SK-MEL-5 (cell line): ENCODE measurements around the gene C2orf68. TPM values are rescaled to one million over a fixed set of nuclear protein-coding genes. Genes with fewer than 3 reads are reported as not detected.
"Not testable (repeated sequence)": the region's sequence is repeated elsewhere in the genome, so short reads cannot be mapped to it uniquely, and the experiment has no call there.

Experiments
- DNase-seq: peaks from one replicate; pipeline ENCODE4 v3.0.0-alpha.2; 2016; ENCODE audit warnings: low read depth, low spot score
- in situ Hi-C: cut with HindIII; loops from 2 replicates; pipeline ENCODE4 v1.10.0; 2016; ENCODE audit warnings: low sequenced_read_pairs, high pct_unique_total_duplicates, low pct_unique_long_range_greater_than_20kb
- small RNA-seq, 2 experiments: library from RNA; depleted of rRNA; stranded (forward); fragments of <200 nt; gene quantifications; one replicate each; pipeline ENCODE3, GENCODE V24; 2014
- total RNA-seq: library from RNA; depleted of rRNA; stranded (reverse); fragments of >200 nt; shearing (Covaris generic); gene quantifications from 2 replicates; pipeline ENCODE4 v1.2.3, GENCODE V29; 2014; rRNA removed

The C2orf68 gene
- total RNA-seq, 1 experiment from 2014 or later: 27.3 TPM

DNA sequence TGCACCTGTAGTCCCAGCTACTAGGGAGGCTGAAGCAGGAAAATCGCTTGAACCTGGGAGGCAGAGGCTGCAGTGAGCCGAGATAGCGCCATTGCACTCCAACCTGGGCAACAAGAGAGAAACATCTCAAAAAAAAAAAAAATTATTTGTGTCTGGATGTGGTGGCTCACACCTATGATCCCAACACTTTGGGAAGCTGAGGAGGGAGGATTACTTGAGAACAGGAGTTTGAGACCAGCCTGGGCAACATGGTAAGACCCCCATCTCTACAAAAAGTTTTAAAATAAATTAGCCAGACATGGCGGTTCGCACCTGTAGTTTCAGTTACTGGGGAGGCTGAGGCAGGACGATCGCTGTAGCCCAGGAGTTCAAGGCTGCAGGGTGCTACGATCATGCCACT, 36.1 kb downstream of the C2orf68 start:
- DNase-seq: no peak
- in situ Hi-C loops: no loop called here

DNA sequence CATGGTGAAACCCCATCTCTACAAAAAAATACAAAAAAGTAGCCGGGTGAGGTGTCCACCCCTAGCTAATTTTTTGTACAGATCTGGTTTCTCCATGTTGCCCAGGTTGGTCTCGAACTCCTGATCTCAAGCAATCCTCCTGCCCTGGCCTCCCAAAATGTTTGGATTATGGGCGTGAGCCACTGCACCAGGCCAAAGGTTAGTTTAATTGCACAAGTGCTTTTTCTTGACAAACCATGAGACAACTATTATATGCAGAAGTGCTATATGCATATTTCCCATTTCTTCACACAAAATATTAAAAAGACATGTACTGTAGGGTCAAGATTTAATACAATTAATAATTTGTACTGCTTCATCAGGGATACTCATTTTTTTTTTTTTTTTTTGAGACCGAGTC, 45.6 kb downstream of the C2orf68 start:
- in situ Hi-C loops: no loop called here

DNA sequence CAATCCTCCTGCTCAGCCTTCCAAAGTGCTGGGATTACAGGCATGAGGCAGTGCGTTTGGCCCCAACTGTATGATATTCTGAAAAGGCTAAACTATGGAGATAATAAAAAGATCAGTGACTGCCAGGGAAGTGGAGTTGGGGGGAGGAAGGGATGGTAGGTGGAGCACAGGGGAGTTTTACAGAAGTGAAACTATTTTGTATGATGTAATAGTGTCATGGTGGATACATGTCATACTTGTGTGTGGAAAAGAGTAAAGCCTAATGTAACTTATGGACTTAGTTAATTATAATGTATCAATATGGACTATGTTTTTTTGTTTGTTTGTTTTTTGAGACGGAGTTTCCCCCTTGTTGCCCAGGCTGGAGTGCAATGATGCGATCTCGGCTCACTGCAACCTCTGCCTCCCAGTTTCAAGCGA, 47.7 kb downstream of the C2orf68 start:
- in situ Hi-C loops: no loop called here
- no peak for DNase-seq

More for the DNA sequence above, 45.6 kb downstream of the C2orf68 start:
- no peak for DNase-seq

DNA sequence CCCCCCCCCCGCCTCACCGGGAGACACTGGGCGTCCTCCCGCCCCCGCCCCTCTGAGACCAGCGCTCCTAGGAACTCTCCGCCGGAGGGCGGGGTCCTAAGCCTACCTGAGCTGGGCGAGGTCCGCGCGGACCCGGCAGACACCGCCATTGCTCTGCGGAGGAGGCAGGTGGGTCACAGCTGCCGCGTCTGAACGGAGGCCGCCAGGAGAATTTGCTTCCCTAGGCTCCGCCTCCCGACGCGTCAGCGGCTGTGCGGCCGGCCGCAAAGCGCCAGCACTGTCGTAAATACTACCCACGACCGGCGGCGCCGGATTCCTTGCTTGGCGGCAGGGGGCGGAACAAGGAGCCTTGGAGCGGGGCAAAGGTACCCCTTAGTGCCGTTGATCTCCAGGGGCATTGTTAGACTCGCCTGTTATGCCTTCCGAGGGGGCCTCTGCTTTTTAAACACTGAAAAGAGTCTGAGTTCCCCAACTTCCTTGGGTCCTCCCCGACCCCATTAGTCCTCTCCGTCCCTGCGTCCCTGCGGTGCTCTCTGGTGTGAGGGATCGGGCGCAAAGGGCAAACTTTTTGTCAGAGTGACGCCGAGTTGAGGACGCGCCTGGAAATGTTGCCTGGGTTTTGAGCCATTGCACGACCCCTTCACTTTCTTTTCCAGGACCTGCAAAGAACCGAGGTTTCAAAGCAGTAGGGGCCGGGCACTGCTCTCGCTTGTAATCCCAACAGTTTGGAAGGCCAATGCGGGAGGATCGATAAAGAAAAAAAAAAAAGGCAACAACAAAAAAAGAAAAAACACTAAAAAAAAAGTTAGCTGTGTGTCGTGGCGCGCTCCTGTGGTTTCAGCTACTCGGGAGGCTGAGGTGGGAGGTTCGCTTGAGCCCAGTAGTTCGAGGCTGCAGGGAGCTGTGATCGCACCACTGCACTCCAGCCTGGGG, 50.3 kb downstream of the C2orf68 start, which contains the start of gene GGCX:
TSS of gene GGCX (minus strand) at position 214 of the 933 bp plus-strand sequence. CDS start at position 149, 65 bp downstream.
- in situ Hi-C loops: no loop called here
- DNase-seq: peak; percentile 95

DNA sequence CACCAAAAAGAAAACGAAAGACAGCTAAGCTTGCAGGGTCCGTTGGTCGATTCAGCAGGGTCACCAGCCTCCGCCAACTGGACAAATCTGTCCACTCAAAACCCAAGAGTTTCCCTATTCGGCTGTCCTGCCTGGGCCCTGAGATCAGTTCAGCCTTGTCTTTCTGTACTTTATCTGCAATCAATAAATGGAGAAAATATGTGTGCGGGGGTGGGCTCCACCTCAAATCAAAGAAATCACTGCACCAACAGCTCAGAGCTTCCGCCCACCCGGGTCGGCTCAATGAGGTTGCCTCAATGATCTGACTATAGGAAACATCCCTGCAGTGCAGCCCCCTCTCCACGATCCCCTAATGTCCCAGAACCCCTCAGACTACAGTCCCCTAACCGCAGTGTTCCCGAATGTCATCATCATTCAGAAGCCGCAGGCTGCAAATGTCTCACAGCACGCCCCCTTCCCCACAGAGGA, 51.0 kb downstream of the C2orf68 start:
- in situ Hi-C loops: no loop called here
- no peak for DNase-seq

DNA sequence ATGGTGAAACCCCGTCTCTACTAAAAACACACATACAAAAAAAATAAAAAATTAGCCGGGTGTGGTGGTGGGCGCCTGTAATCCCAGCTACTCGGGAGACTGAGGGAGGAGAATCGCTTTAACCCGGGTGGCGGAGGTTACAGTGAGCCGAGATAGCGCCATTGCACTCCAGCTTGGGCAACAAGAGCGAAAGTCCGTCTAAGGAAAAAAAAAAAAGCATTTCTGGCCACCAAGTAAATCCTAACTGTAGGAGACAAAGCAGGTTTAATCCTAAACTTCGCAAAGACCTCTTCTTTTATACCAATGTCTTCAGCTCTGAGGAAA, 51.5 kb downstream of the C2orf68 start:
- DNase-seq, in situ Hi-C loops: not testable (repeated sequence)

DNA sequence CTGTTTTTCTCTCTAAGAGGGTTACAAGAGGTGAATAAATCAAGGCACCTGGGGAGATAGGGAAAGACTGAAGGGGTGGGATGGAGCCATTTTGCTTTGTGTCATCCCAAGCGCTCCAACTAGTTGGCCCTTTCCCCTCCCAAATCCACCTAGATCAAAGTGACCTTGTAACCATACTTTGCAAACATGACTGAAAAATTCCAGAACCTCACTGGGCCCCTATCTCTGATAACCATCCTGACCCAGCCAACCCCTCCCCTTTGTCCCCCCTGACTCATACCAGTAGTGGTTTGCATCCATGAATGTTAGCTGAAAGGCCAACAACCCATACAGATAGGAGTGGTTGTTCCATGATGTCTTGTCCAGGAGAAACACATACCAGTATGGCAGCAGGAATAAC, 53.7 kb downstream of the C2orf68 start:
- in situ Hi-C loops: no loop called here
- no peak for DNase-seq

DNA sequence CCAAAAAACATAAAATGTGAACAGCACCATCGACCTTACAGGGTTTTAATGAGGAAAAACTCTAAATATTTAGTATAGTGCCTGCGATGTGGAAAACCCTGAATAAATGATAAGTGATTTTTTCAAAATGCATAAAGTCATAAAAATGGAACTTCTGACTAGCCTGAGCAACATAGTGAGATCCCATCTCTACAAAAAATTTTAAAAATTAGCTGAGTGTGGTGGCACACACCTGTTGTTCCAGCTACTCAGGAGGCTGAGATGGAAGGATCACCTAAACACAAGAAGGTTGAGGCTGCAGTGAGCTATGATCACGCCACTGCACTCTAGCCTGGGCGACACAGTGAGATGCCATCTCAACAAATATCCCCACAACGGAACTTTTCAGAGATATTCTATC, 54.7 kb downstream of the C2orf68 start:
- no peak for DNase-seq
- in situ Hi-C loops: no loop called here

Small RNA genes within 50 kb of the gene (small RNA-seq; reads per million reads assigned to genes)
- gene RN7SL126P: 0 reads per million in 2 experiments

Other genes with a start within 250 kb of the C2orf68 start
- gene CAPG, start 201.7 kb downstream of the C2orf68 start, total RNA-seq: 11.3 and 21.8 TPM in 2 replicates
- 0.40 and 0.66 TPM in 2 replicates for gene SH2D6, start 193.4 kb downstream of the C2orf68 start, total RNA-seq
- 88.9 and 107 TPM in 2 replicates for gene MAT2A, start 72.9 kb downstream of the C2orf68 start, total RNA-seq
- 71.5 and 90.9 TPM in 2 replicates for gene GGCX, start 50.6 kb downstream of the C2orf68 start, total RNA-seq
- 48.2 and 51.9 TPM in 2 replicates for gene VAMP8, start 34.5 kb downstream of the C2orf68 start, total RNA-seq
- gene VAMP5, start 27.6 kb downstream of the C2orf68 start, total RNA-seq: not detected in 2 replicates
- gene RNF181, start 16.3 kb downstream of the C2orf68 start, total RNA-seq: 212 and 226 TPM in 2 replicates
- gene TMEM150A, start 9.4 kb downstream of the C2orf68 start, total RNA-seq: 22.3 and 26.3 TPM in 2 replicates
- gene USP39, start 4.1 kb upstream of the C2orf68 start, total RNA-seq: 98.7 and 107 TPM in 2 replicates
- not detected in 2 replicates for gene SFTPB, start 56.1 kb upstream of the C2orf68 start, total RNA-seq
- gene GNLY, start 82.3 kb upstream of the C2orf68 start, total RNA-seq: not detected in 2 replicates
- gene ATOH8, start 141.9 kb upstream of the C2orf68 start, total RNA-seq: 12.0 and 16.9 TPM in 2 replicates